HEK293 (cell line): ENCODE measurements around the gene MYLK.

Source experiments
- CTCF ChIA-PET: fragments of 350-600 bp; formaldehyde crosslinking; extraction: SDS; loops from one replicate; lab custom pipeline; 2021; ENCODE audit warnings: antibody characterized with exemption; lab: Yijun Ruan, JAX
- POLR2A ChIA-PET: fragments of 300-600 bp; formaldehyde crosslinking; extraction: SDS; loops from one replicate; lab custom pipeline; 2020; ENCODE audit warnings: antibody characterized with exemption, inconsistent platforms; lab: Yijun Ruan, JAX
- H3K27ac ChIP-seq: fragments of 200-500 bp; sonication (Bioruptor generic); 2 replicates; pipeline ENCODE4 v1.5.1; 2014; ENCODE audit warnings: low read depth, low read length, control low read depth, inconsistent platforms; ENCODE audit errors: extremely low read depth
- H3K36me3 ChIP-seq, 2 experiments: fragments of 200-500 bp in 1 of 2; sonication (Bioruptor generic) in 1 of 2; 1 replicate in 1 of 2; 2 replicates in 1 of 2; pipeline ENCODE4 v1.5.1; 2014 to 2017; ENCODE audit warnings: inconsistent platforms in 2 of 2, low read length in 2 of 2; ENCODE audit not compliant: control insufficient read depth in 2 of 2, insufficient read depth in 1 of 2
- H3K4me1 ChIP-seq: fragments of 200-500 bp; sonication (Bioruptor generic); 2 replicates; pipeline ENCODE4 v1.5.1; 2014; ENCODE audit warnings: mild to moderate bottlenecking, low read length, inconsistent platforms; ENCODE audit not compliant: control insufficient read depth, insufficient read depth
- H3K4me3 ChIP-seq: 2 replicates; pipeline ENCODE4 v1.5.1; 2011; ENCODE audit warnings: low read depth, mild to moderate bottlenecking, control low read depth, low read length, moderate library complexity
- H3K9me3 ChIP-seq: fragments of 200-500 bp; sonication (Bioruptor generic); 2 replicates; pipeline ENCODE4 v1.5.1; 2014; ENCODE audit warnings: low read depth, low read length, inconsistent platforms; ENCODE audit not compliant: control insufficient read depth, insufficient read depth
- BCL11B ChIP-seq: fragments of 450-650 bp; formaldehyde crosslinking; IDR thresholded peaks from 2 replicates; pipeline ENCODE4 v1.5.1; 2016; ENCODE audit warnings: low read depth, missing biosample characterization, missing genetic modification characterization
- FEZF1 ChIP-seq: fragments of 450-650 bp; formaldehyde crosslinking; IDR thresholded peaks from 2 replicates; pipeline ENCODE4 v1.5.1; 2016; ENCODE audit warnings: missing biosample characterization, missing genetic modification characterization
- KLF9 ChIP-seq: fragments of 450-650 bp; formaldehyde crosslinking; IDR thresholded peaks from 2 replicates; pipeline ENCODE4 v1.5.1; 2016; ENCODE audit warnings: missing biosample characterization, missing genetic modification characterization, low read depth
- REST ChIP-seq: fragments of 450-650 bp; formaldehyde crosslinking; IDR thresholded peaks from 2 replicates; pipeline ENCODE4 v1.5.1; 2016; ENCODE audit warnings: missing biosample characterization, missing genetic modification characterization
- SETDB1 ChIP-seq: IDR thresholded peaks from one replicate; pipeline ENCODE4 v1.6.1; 2017; ENCODE audit warnings: mild to moderate bottlenecking, low read length, moderate library complexity, mixed read lengths; ENCODE audit not compliant: insufficient read length
- SP2 ChIP-seq: fragments of 450-650 bp; formaldehyde crosslinking; IDR thresholded peaks from 2 replicates; pipeline ENCODE4 v1.5.1; 2016; ENCODE audit warnings: missing biosample characterization, missing genetic modification characterization
- TCF7L2 ChIP-seq: IDR thresholded peaks from 2 replicates; pipeline ENCODE4 v1.6.1; 2011; ENCODE audit warnings: low read depth, mild to moderate bottlenecking, inconsistent platforms, low read length, moderate library complexity, borderline replicate concordance
- ZBTB1 ChIP-seq: fragments of 450-650 bp; formaldehyde crosslinking; IDR thresholded peaks from 2 replicates; pipeline ENCODE4 v1.5.1; 2016; ENCODE audit warnings: missing biosample characterization, missing genetic modification characterization
- ZBTB48 ChIP-seq: fragments of 450-650 bp; formaldehyde crosslinking; IDR thresholded peaks from 2 replicates; pipeline ENCODE4 v1.5.1; 2016; ENCODE audit warnings: missing biosample characterization, missing genetic modification characterization
- ZBTB49 ChIP-seq: fragments of 450-650 bp; formaldehyde crosslinking; IDR thresholded peaks from 2 replicates; pipeline ENCODE4 v1.5.1; 2016; ENCODE audit warnings: missing biosample characterization, missing genetic modification characterization, low read depth
- ZBTB6 ChIP-seq: fragments of 450-650 bp; formaldehyde crosslinking; IDR thresholded peaks from 2 replicates; pipeline ENCODE4 v1.5.1; 2017; ENCODE audit warnings: missing biosample characterization, missing genetic modification characterization
- ZFHX2 ChIP-seq: fragments of 450-650 bp; formaldehyde crosslinking; conservative IDR thresholded peaks from 2 replicates; pipeline ENCODE4 v1.5.1; 2016; ENCODE audit warnings: missing biosample characterization, missing genetic modification characterization
- ZNF138 ChIP-seq: fragments of 450-650 bp; formaldehyde crosslinking; IDR thresholded peaks from 2 replicates; pipeline ENCODE4 v1.5.1; 2016; ENCODE audit warnings: missing biosample characterization, missing genetic modification characterization, borderline replicate concordance
- ZNF148 ChIP-seq: fragments of 450-650 bp; formaldehyde crosslinking; IDR thresholded peaks from 2 replicates; pipeline ENCODE4 v1.5.0; 2017; ENCODE audit warnings: missing biosample characterization, missing genetic modification characterization, borderline replicate concordance
- ZNF174 ChIP-seq: fragments of 450-650 bp; formaldehyde crosslinking; IDR thresholded peaks from 2 replicates; pipeline ENCODE4 v1.5.0; 2017; ENCODE audit warnings: missing biosample characterization, mild to moderate bottlenecking, missing genetic modification characterization
- ZNF184 ChIP-seq: fragments of 450-650 bp; IDR thresholded peaks from 2 replicates; pipeline ENCODE4 v1.5.1; 2018; ENCODE audit warnings: missing biosample characterization, mild to moderate bottlenecking, missing genetic modification characterization
- ZNF266 ChIP-seq: fragments of 450-650 bp; formaldehyde crosslinking; IDR thresholded peaks from 2 replicates; pipeline ENCODE4 v1.5.1; 2016; ENCODE audit warnings: missing biosample characterization, missing genetic modification characterization, low read depth
- ZNF366 ChIP-seq: fragments of 450-650 bp; formaldehyde crosslinking; conservative IDR thresholded peaks from 2 replicates; pipeline ENCODE4 v1.5.1; 2016; ENCODE audit warnings: missing biosample characterization, missing genetic modification characterization
- ZNF404 ChIP-seq: fragments of 450-650 bp; formaldehyde crosslinking; IDR thresholded peaks from 2 replicates; pipeline ENCODE4 v1.5.1; 2017; ENCODE audit warnings: missing biosample characterization, missing genetic modification characterization
- ZNF48 ChIP-seq: fragments of 450-650 bp; formaldehyde crosslinking; IDR thresholded peaks from 2 replicates; pipeline ENCODE4 v1.5.1; 2016; ENCODE audit warnings: missing biosample characterization, missing genetic modification characterization
- ZNF530 ChIP-seq: fragments of 450-650 bp; formaldehyde crosslinking; IDR thresholded peaks from 2 replicates; pipeline ENCODE4 v1.5.1; 2016; ENCODE audit warnings: low read depth, missing biosample characterization, missing genetic modification characterization
- ZNF768 ChIP-seq: fragments of 450-650 bp; formaldehyde crosslinking; IDR thresholded peaks from 2 replicates; pipeline ENCODE4 v1.5.1; 2018; ENCODE audit warnings: missing biosample characterization, mild to moderate bottlenecking, missing genetic modification characterization
- ZNF776 ChIP-seq: fragments of 450-650 bp; formaldehyde crosslinking; IDR thresholded peaks from 2 replicates; pipeline ENCODE4 v1.5.0; 2017; ENCODE audit warnings: missing biosample characterization, missing genetic modification characterization, borderline replicate concordance
- ZNF837 ChIP-seq: fragments of 450-650 bp; formaldehyde crosslinking; IDR thresholded peaks from 2 replicates; pipeline ENCODE4 v1.5.1; 2016; ENCODE audit warnings: missing biosample characterization, missing genetic modification characterization

The MYLK gene

GRCh38 chr3:123821920-123822319, 62.2 kb downstream of the MYLK start:
- Histone ChIP-seq H3K4me1 (no peaks in the 10 kb centered on the region), H3K27ac (no peak overlapping the region), H3K36me3 (no peaks in the 10 kb centered on the region), H3K4me3 (no peak overlapping the region), H3K9me3 (no peaks in the 10 kb centered on the region)
- ChIA-PET POLR2A (no interaction called here), CTCF (no interaction called here)
- TF ChIP-seq ZBTB1 (tag by site-specific recombination): no peak
- TF ChIP-seq ZNF366 (tag by site-specific recombination): no peak
- TF ChIP-seq BCL11B: no peak
- no peak for TF ChIP-seq ZNF184 (tag by site-specific recombination)
- TF ChIP-seq SP2: no peak
- no peak for TF ChIP-seq TCF7L2
- no peak for TF ChIP-seq ZNF138
- no peak for TF ChIP-seq ZNF174 (tag by site-specific recombination)

- ChIA-PET CTCF (no interaction called here), POLR2A (no interaction called here)
- Histone ChIP-seq H3K36me3 (no peaks in the 10 kb centered on the region), H3K4me1 (no peaks in the 10 kb centered on the region), H3K4me3 (no peak overlapping the region), H3K9me3 (no peaks in the 10 kb centered on the region), H3K27ac (no peak overlapping the region)
- TF ChIP-seq SETDB1 (no peak), ZNF768 (tag by site-specific recombination) (no peak), ZNF266 (tag by site-specific recombination) (no peak), ZBTB49 (tag by site-specific recombination) (no peak), ZNF48 (tag by site-specific recombination) (no peak), ZFHX2 (tag by site-specific recombination) (no peak), ZNF404 (tag by site-specific recombination) (no peak), KLF9 (tag by site-specific recombination) (no peak), ZNF837 (tag by site-specific recombination) (no peak), FEZF1 (tag by site-specific recombination) (no peak)
These were observed 64.2 kb downstream of the MYLK start for GRCh38 chr3:123819949-123820348.

- Histone ChIP-seq H3K36me3 (no peaks in the 10 kb centered on the region), H3K9me3 (no peaks in the 10 kb centered on the region), H3K4me3 (no peak overlapping the region), H3K4me1 (no peaks in the 10 kb centered on the region), H3K27ac (no peak overlapping the region)
- POLR2A ChIA-PET: no interaction called here
- CTCF ChIA-PET: no interaction called here
- TF ChIP-seq ZBTB6 (tag by site-specific recombination): no peak
- no peak for TF ChIP-seq REST (tag by site-specific recombination)
- no peak for TF ChIP-seq ZNF776
- no peak for TF ChIP-seq ZBTB48 (tag by site-specific recombination)
- no peak for TF ChIP-seq ZNF148 (tag by site-specific recombination)
- TF ChIP-seq ZNF530 (tag by site-specific recombination): no peak
These were observed 65.2 kb downstream of the MYLK start for GRCh38 chr3:123818921-123819429.
